DMS53 treated with DMSO at 0.1 percent for 48 hours (cell line): ENCODE measurements around the gene HNRNPK.
"Not testable (repeated sequence)": the region's sequence is repeated elsewhere in the genome, so short reads cannot be mapped to it uniquely, and the experiment has no call there.

Experiments
- DNase-seq: peaks from one replicate; lab custom pipeline; 2025; ENCODE audit not compliant: unreplicated experiment; lab: John Stamatoyannopoulos, UW

Gene HNRNPK

GRCh38 chr9:83977196-83977595 is 2.8 kb downstream of the HNRNPK start:
- DNase-seq = no peak

GRCh38 chr9:83976372-83976771 is 3.6 kb downstream of the HNRNPK start:
- DNase-seq = no peak

GRCh38 chr9:83975300-83975699 is 4.7 kb downstream of the HNRNPK start:
- DNase-seq = no peak

- no peak for DNase-seq
Observed at GRCh38 chr9:83972286-83972685, 7.7 kb downstream of the HNRNPK start.

- DNase-seq = no peak
Observed at GRCh38 chr9:83971485-83971884, 8.5 kb downstream of the HNRNPK start.

- no peak for DNase-seq
Observed at GRCh38 chr9:83969602-83970001, 10.4 kb downstream of the HNRNPK start.

GRCh38 chr9:83967073-83967472 is 12.9 kb downstream of the HNRNPK start:
- no peak for DNase-seq

- DNase-seq = no peak
Observed at GRCh38 chr9:83966209-83966582, 13.8 kb downstream of the HNRNPK start.

- DNase-seq = no peak
Observed at GRCh38 chr9:83965350-83966208, 14.4 kb downstream of the HNRNPK start.

- peak; percentile 33 for DNase-seq
Observed at GRCh38 chr9:83964973-83965349, 15.1 kb downstream of the HNRNPK start.

- DNase-seq = no peak
Observed at GRCh38 chr9:83962165-83962564, 17.9 kb downstream of the HNRNPK start.

GRCh38 chr9:83960991-83961390 is 19.0 kb downstream of the HNRNPK start:
- no peak for DNase-seq

GRCh38 chr9:83959061-83959460 is 21.0 kb downstream of the HNRNPK start:
- DNase-seq = peak; percentile 51

GRCh38 chr9:83957248-83957513 is 22.8 kb downstream of the HNRNPK start:
- no peak for DNase-seq

- peak; percentile 41 for DNase-seq
Observed at GRCh38 chr9:83956436-83957247, 23.4 kb downstream of the HNRNPK start.

GRCh38 chr9:83956086-83956435 is 24.0 kb downstream of the HNRNPK start:
- DNase-seq = peak; percentile 27

- DNase-seq = not testable (repeated sequence)
Observed at GRCh38 chr9:83948096-83948495, 31.9 kb downstream of the HNRNPK start.

- no peak for DNase-seq
Observed at GRCh38 chr9:83940590-83941303, 39.3 kb downstream of the HNRNPK start.

- peak; percentile 38 for DNase-seq
Observed at GRCh38 chr9:83937861-83938455, 42.1 kb downstream of the HNRNPK start.

- DNase-seq = no peak
Observed at GRCh38 chr9:83936523-83936922, 43.5 kb downstream of the HNRNPK start.

- DNase-seq = no peak
Observed at GRCh38 chr9:83935276-83935935, 44.6 kb downstream of the HNRNPK start.
